GM13977 (cell line): ENCODE data around the gene KIAA1958.

Source experiments
- DNase-seq: peaks from one replicate; pipeline ENCODE4 v3.0.0; 2012; ENCODE audit warnings: low spot score
- in situ Hi-C: fragments of 300-500 bp; cut with MboI; formaldehyde crosslinking; loops from one replicate; pipeline ENCODE4 v1.12.0; 2022; ENCODE audit warnings: low sequenced_read_pairs, low pct_unique_long_range_greater_than_20kb, mixed read lengths, inconsistent platforms; ENCODE audit not compliant: unreplicated experiment
- TF ChIP-seq, protein P1 (sequence below): IDR thresholded peaks from 2 replicates; pipeline ENCODE4 v1.5.1; 2012; ENCODE audit warnings: mild to moderate bottlenecking, control low read depth; ENCODE audit not compliant: insufficient read depth; ENCODE audit errors: extremely low read depth, missing control alignments

The KIAA1958 gene

DNA sequence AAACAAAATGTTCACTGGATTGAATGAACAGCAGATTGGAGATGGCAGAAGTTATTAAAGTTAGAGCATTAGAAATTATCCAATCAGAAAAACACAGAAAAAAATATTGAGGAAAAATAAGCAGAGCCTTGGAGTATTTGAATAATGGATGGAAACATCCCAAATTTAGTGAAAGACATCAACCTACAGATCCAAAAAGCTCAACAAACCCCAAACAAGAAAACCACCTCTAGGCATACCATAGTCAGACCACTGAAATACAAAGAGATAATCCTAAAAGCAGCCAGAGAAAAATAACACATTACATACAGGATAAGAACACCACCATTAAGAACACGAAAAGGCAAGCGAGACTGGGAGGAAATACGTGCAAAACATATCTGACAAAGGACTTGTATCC is 226.1 kb downstream of the KIAA1958 start:
- DNase-seq: no peak
- TF ChIP-seq, protein P1, sequence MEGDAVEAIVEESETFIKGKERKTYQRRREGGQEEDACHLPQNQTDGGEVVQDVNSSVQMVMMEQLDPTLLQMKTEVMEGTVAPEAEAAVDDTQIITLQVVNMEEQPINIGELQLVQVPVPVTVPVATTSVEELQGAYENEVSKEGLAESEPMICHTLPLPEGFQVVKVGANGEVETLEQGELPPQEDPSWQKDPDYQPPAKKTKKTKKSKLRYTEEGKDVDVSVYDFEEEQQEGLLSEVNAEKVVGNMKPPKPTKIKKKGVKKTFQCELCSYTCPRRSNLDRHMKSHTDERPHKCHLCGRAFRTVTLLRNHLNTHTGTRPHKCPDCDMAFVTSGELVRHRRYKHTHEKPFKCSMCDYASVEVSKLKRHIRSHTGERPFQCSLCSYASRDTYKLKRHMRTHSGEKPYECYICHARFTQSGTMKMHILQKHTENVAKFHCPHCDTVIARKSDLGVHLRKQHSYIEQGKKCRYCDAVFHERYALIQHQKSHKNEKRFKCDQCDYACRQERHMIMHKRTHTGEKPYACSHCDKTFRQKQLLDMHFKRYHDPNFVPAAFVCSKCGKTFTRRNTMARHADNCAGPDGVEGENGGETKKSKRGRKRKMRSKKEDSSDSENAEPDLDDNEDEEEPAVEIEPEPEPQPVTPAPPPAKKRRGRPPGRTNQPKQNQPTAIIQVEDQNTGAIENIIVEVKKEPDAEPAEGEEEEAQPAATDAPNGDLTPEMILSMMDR: no peak
- in situ Hi-C loops: no loop called here

DNA sequence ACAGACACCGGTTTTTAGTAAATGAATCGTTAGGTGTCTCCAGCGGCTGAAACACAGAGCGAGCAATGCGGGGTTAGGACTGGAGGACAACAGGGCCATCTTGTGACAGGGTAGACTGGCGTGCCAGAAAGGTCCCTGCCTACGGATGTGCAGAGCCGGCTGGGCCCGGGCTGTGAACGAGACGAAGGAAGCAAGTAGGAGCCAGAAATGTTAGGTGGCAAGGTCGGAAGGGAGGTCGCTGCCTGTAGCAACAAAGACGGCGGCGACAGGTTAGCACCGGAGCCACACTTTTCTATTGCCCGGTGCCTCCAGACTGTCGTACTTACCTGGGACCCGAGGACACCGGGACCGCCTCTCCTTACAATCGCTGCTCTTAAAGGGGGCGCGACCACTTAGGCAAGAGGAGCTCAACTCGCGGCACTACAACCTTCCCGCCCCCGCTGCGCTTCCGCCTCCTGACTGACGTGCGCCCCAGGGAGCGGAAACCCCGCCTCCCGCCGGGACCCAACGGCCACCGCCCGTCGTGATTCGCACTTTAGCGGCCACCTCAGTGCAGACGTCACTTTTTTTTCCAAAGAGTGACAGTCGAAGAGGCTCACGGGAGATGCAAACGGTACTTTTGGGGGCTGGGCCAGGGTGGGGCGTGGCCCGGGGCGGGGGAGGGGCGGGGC is 231.2 kb downstream of the KIAA1958 start, which contains the start of gene INIP:
Gene INIP (minus strand): TSS at position 457 of the 671 bp plus-strand sequence. CDS start 1,632 bp downstream, outside the sequence.
- peak; percentile 95 for DNase-seq
- in situ Hi-C loops: no loop called here

More for the DNA sequence above, 231.2 kb downstream of the KIAA1958 start, which contains the start of gene INIP:
- TF ChIP-seq, protein P1: peak; percentile 26
